Measurements from ENCODE around the gene STMN1. TPM values are rescaled to one million over a fixed set of nuclear protein-coding genes. Genes with fewer than 3 reads are reported as not detected.

Gene STMN1
- total RNA-seq, 2 donors from 2014 or later = 10.9 to 14.4 TPM

DNA sequence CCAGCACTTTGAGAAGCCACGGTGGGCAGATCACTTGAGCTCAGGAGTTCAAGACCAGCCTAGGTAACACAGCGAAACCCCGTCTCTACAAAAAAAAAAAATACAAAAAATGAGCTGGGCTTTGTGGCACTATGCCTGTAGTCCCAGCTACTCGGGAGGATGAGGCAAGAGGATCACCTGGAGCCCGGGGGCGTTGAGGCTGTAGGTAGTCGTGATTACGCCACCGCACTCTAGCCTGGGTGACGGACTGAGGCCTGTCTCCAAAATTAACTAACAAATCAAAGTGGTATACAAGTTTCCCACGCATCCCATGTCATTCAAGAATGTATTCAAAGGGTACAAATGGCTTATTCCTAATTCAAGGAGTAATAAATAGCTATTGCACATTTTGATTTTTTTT, 49.4 kb downstream of the STMN1 start:
- TF ChIP-seq, protein P1, sequence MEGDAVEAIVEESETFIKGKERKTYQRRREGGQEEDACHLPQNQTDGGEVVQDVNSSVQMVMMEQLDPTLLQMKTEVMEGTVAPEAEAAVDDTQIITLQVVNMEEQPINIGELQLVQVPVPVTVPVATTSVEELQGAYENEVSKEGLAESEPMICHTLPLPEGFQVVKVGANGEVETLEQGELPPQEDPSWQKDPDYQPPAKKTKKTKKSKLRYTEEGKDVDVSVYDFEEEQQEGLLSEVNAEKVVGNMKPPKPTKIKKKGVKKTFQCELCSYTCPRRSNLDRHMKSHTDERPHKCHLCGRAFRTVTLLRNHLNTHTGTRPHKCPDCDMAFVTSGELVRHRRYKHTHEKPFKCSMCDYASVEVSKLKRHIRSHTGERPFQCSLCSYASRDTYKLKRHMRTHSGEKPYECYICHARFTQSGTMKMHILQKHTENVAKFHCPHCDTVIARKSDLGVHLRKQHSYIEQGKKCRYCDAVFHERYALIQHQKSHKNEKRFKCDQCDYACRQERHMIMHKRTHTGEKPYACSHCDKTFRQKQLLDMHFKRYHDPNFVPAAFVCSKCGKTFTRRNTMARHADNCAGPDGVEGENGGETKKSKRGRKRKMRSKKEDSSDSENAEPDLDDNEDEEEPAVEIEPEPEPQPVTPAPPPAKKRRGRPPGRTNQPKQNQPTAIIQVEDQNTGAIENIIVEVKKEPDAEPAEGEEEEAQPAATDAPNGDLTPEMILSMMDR (IDR thresholded peaks at IDR 0.05) = no peak
- no peaks in the 10 kb centered on the region for H3K9me3 ChIP-seq
- DNase-seq (ENCODE audit: low spot score) (no peak), ATAC-seq (ENCODE audit: insufficient number of reproducible peaks, low FRiP score, low read depth) (no peak)
- H3K27me3 ChIP-seq (replicated peaks; ENCODE audit: insufficient read depth) = no peaks in the 10 kb centered on the region
- peaks cover 4 to 13% of the 10 kb centered on the region in 2 donors for H3K4me1 ChIP-seq (ENCODE audit: control insufficient read depth in 1 of 2, low read depth in 2 of 2)
- H3K27ac ChIP-seq = no peak overlapping the region
- H3K4me3 ChIP-seq = no peak overlapping the region
- no peaks in the 10 kb centered on the region for H3K36me3 ChIP-seq

DNA sequence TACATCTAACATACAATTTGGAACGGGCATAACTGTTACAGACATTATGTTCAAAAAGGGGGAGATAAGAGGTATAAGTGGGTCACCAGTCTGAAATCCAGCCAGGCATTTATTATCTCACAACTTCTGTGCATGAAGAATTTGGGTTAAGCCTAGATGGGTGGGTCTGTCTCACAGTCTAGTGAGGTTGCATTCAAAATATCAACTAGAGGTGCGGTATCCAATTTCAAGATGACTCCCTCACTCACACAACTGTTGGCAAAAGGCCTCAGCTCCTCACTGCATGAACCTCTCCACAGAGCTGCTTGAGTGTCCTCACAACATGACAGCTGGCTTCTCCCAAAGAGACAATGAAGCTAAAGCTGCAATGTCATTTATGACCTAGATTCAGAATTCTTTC, 51.7 kb downstream of the STMN1 start:
- Histone ChIP-seq H3K4me1 (ENCODE audit: control insufficient read depth in 1 of 2, low read depth in 2 of 2) (peaks cover 4 to 8% of the 10 kb centered on the region in 2 donors), H3K36me3 (no peaks in the 10 kb centered on the region), H3K4me3 (no peak overlapping the region), H3K27ac (no peak overlapping the region), H3K9me3 (no peaks in the 10 kb centered on the region), H3K27me3 (replicated peaks; ENCODE audit: insufficient read depth) (no peaks in the 10 kb centered on the region)
- ATAC-seq (ENCODE audit: insufficient number of reproducible peaks, low FRiP score, low read depth) (no peak), DNase-seq (ENCODE audit: low spot score) (no peak)
- TF ChIP-seq, protein P1 (IDR thresholded peaks at IDR 0.05) = no peak

Other genes with a start within 250 kb of the STMN1 start
- 10 to 100 TPM; 44.1 to 48.6 TPM for gene SELENON, start 106.2 kb downstream of the STMN1 start, total RNA-seq
- gene MTFR1L, start 86.5 kb downstream of the STMN1 start, total RNA-seq = 10 to 100 TPM; 63.4 to 81.9 TPM
- gene AUNIP, start 47.0 kb downstream of the STMN1 start, total RNA-seq = not detected
- gene PAQR7, start 30.7 kb downstream of the STMN1 start, total RNA-seq = 1 to 10 TPM; 7.0 to 7.1 TPM
- gene PAFAH2, start 91.6 kb upstream of the STMN1 start, total RNA-seq = 1 to 10 TPM; 3.6 to 6.9 TPM
- 1 to 10 TPM in 1 of 2 donors, not detected in 1; 1.6 TPM for gene EXTL1, start 115.4 kb upstream of the STMN1 start, total RNA-seq
- not detected for gene SLC30A2, start 139.7 kb upstream of the STMN1 start, total RNA-seq
- gene TRIM63, start 161.2 kb upstream of the STMN1 start, total RNA-seq = not detected
- 10 to 100 TPM in 1 of 2 donors, 1 to 10 TPM in 1; 9.6 to 10.4 TPM for gene PDIK1L, start 205.4 kb upstream of the STMN1 start, total RNA-seq